OCI-LY7 (cell line): ENCODE data around the gene VPS18. TPM values are rescaled to one million over a fixed set of nuclear protein-coding genes. Genes with fewer than 3 reads are reported as not detected.
A peak's percentile ranks its signal among the peaks of the same experiment; 100 is the strongest.

Experiments
- BruUV-seq: library from RNA; stranded (reverse); fragments of 400-500 nt; replicated peaks from 2 replicates; lab custom pipeline; 2021; lab: Mats Ljungman, UMichigan
- CTCF ChIA-PET: fragments of 300-600 bp; sonication (Branson Sonifier 250); formaldehyde crosslinking; loops from one replicate; lab custom pipeline; 2022; ENCODE audit warnings: antibody characterized with exemption; ENCODE audit not compliant: unreplicated experiment; lab: Charles Lee
- POLR2A ChIA-PET: fragments of 300-600 bp; sonication (Branson Sonifier 250); formaldehyde crosslinking; loops from one replicate; lab custom pipeline; 2022; ENCODE audit warnings: antibody characterized with exemption; lab: Charles Lee
- DNase-seq: peaks from one replicate; pipeline ENCODE4 v3.0.0-alpha.2; 2015; ENCODE audit warnings: low spot score
- H2AFZ ChIP-seq: fragments of 200-600 bp; sonication (generic), shearing (Covaris generic); 2 replicates; pipeline ENCODE4 v1.6.1; 2014; ENCODE audit warnings: mild to moderate bottlenecking, antibody characterized with exemption, low read length, moderate library complexity
- H3K27ac ChIP-seq: fragments of 200-600 bp; sonication (generic); 2 replicates; pipeline ENCODE4 v1.5.1; 2014; ENCODE audit warnings: mixed run types, low read depth, mild to moderate bottlenecking, moderate library complexity, low read length, inconsistent platforms; ENCODE audit not compliant: poor library complexity, severe bottlenecking
- H3K36me3 ChIP-seq: fragments of 200-600 bp; sonication (generic); 2 replicates; pipeline ENCODE4 v1.6.1; 2014; ENCODE audit warnings: mild to moderate bottlenecking, antibody characterized with exemption, low read length, moderate library complexity, mixed read lengths; ENCODE audit not compliant: insufficient read depth
- H3K4me1 ChIP-seq: fragments of 200-600 bp; sonication (generic); 2 replicates; pipeline ENCODE4 v1.5.1; 2014; ENCODE audit warnings: mild to moderate bottlenecking, low read length; ENCODE audit not compliant: insufficient read depth, poor library complexity, severe bottlenecking
- H3K4me2 ChIP-seq: fragments of 200-600 bp; sonication (generic); 2 replicates; pipeline ENCODE4 v1.6.1; 2014; ENCODE audit warnings: mild to moderate bottlenecking, low read length
- H3K4me3 ChIP-seq: fragments of 200-600 bp; sonication (generic); 2 replicates; pipeline ENCODE4 v1.5.1; 2014; ENCODE audit warnings: mild to moderate bottlenecking, low read depth, low read length; ENCODE audit not compliant: poor library complexity, severe bottlenecking
- H3K79me2 ChIP-seq: fragments of 200-600 bp; sonication (generic); 2 replicates; pipeline ENCODE4 v1.6.1; 2016; ENCODE audit warnings: low read depth, mild to moderate bottlenecking, low read length, moderate library complexity, mixed read lengths; ENCODE audit not compliant: insufficient read depth
- H3K9me2 ChIP-seq: fragments of 200-600 bp; sonication (generic); 2 replicates; pipeline ENCODE4 v1.6.1; 2016; ENCODE audit warnings: mild to moderate bottlenecking, low read length, mixed read lengths; ENCODE audit not compliant: insufficient read depth
- H3K9me3 ChIP-seq: fragments of 200-600 bp; sonication (generic); 2 replicates; pipeline ENCODE4 v1.6.1; 2014; ENCODE audit warnings: mild to moderate bottlenecking, mixed run types, low read length, mixed read lengths
- H4K20me1 ChIP-seq: fragments of 200-600 bp; sonication (generic); 2 replicates; pipeline ENCODE4 v1.6.1; 2014; ENCODE audit warnings: mild to moderate bottlenecking, antibody characterized with exemption, low read length, moderate library complexity, mixed read lengths; ENCODE audit not compliant: insufficient read depth
- EZH2phosphoT487 ChIP-seq: fragments of 200-600 bp; sonication (generic); IDR thresholded peaks from 2 replicates; pipeline ENCODE4 v1.6.1; 2018; ENCODE audit warnings: low read depth, borderline replicate concordance, mild to moderate bottlenecking, mixed run types, antibody characterized with exemption, low read length, moderate library complexity, mixed read lengths
- intact Hi-C: fragments of 100-400 bp; cut with micrococcal nuclease; formaldehyde crosslinking; loops from one replicate; pipeline ENCODE4 v1.10.0; 2022; ENCODE audit not compliant: unreplicated experiment
- small RNA-seq: library from RNA; depleted of rRNA; stranded (forward); fragments of <200 nt; gene quantifications from one replicate; pipeline ENCODE3, GENCODE V24; 2014
- total RNA-seq, 2 experiments: library from RNA; depleted of rRNA in 1 of 2; stranded (reverse); fragments of >200 nt in 1 of 2; shearing (Covaris generic) in 1 of 2; gene quantifications; 2 replicates each; pipeline ENCODE4 v1.2.3, GENCODE V29; 2014 to 2022
- TF ChIP-seq, protein P1 (sequence below): fragments of 200-600 bp; sonication (generic); conservative IDR thresholded peaks from 2 replicates; pipeline ENCODE4 v1.5.1; 2014; ENCODE audit warnings: mild to moderate bottlenecking, antibody characterized with exemption, low read length, moderate library complexity, mixed read lengths

Gene VPS18
- total RNA-seq, 2 experiments from 2014 or later, result 24.5 to 30.7 TPM

DNA sequence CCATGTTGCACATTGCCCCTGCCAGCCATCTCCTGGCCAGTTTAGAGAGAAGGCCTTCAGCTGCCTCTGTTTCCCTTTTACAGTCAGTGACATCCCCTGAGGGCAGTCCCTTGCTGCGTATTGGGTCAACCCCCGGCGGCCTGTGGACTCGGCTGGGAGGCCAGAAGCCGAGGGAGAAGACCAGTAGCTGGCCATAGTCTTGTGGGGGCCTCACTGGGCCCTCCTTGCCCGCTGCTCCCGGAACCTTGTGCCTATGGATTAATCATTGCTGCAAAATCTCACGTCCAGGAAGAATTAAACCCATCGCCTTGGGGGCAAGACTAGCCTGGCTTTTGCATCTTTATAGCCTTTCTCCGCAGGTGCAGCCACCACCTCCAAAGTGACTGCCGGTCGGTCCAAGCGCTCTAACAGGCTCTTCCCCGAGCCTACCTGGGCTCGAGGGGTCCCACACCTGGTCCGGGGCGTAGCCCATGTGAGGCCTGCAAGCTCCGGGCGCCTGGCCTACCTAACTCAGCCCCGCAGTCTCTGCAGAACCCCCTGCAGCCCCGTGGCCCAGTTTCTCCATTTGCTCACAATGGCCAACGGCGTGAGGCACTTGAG lies 58.2 kb downstream of the VPS18 start:
- Histone ChIP-seq H3K27ac (peak overlapping the region; percentile 69), H2AFZ (peak overlapping the region; percentile 66), H3K9me2 (no peaks in the 10 kb centered on the region), H3K4me1 (peaks cover 26% of the 10 kb centered on the region), H3K9me3 (no peaks in the 10 kb centered on the region), H3K4me3 (peak overlapping the region; percentile 83), H3K36me3 (peaks cover 20% of the 10 kb centered on the region), H3K79me2 (peaks cover 6% of the 10 kb centered on the region; the same call in 1 of the 2 replicates), H3K4me2 (peak overlapping the region; percentile 89), H4K20me1 (no peaks in the 10 kb centered on the region)
- DNase-seq, result no peak
- CTCF ChIA-PET, result interaction anchor here (1.0 kb wide), 1 partner anchor 10 kb away, joined by 3 read pairs; no protein-coding TSS in a partner anchor
- POLR2A ChIA-PET, result interaction anchor here (0.6 to 3.9 kb wide), 10 partner anchors 11 to 476 kb away, joined by 3 to 36 read pairs (median 5); partner anchors contain the start of gene VPS18
- BruUV-seq, result no TSS peak
- TF ChIP-seq, protein P1, sequence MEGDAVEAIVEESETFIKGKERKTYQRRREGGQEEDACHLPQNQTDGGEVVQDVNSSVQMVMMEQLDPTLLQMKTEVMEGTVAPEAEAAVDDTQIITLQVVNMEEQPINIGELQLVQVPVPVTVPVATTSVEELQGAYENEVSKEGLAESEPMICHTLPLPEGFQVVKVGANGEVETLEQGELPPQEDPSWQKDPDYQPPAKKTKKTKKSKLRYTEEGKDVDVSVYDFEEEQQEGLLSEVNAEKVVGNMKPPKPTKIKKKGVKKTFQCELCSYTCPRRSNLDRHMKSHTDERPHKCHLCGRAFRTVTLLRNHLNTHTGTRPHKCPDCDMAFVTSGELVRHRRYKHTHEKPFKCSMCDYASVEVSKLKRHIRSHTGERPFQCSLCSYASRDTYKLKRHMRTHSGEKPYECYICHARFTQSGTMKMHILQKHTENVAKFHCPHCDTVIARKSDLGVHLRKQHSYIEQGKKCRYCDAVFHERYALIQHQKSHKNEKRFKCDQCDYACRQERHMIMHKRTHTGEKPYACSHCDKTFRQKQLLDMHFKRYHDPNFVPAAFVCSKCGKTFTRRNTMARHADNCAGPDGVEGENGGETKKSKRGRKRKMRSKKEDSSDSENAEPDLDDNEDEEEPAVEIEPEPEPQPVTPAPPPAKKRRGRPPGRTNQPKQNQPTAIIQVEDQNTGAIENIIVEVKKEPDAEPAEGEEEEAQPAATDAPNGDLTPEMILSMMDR, result no peak
- TF ChIP-seq EZH2phosphoT487, result no peak
- intact Hi-C loops, result loop anchor here (5.0 kb wide), 2 partner anchors 95 to 380 kb away; partner anchors contain the start of genes NUSAP1 and OIP5

DNA sequence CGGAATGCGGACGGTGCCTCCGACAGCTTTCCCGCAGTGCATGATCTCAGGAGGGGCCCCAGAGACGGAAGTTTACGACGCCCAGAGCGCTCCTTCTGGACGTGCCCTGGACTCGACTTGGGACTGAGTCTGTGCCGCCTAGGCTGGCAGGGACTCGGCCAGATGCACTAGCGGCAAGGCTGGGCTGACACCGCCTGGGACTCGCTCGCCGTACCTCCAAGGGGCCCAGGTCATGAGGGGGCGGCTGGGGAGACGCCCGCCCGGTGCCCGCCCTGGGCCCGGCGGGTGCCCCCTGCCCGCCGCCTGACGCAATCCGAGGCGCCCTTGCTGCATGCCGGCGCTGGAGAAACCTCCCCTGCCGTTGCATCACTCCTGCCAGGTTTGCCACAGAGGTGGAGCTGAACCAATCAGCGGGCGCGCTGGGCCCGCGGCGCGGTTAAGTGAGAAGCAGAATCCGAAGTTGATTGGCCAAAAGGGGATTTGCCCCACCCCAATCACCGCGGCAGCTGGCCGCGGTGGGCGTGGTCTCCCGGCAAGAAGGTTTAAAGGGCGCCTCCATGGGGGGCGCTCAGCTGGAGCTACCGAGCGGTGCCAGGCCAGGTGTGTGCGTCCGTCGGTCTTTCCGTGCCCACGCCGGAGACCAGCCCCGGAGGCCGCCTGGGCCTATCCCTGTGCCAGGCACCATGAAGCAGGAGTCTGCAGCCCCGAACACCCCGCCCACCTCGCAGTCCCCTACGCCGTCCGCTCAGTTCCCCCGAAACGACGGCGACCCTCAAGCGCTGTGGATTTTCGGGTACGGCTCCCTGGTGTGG lies 58.9 kb downstream of the VPS18 start, which contains the start of gene CHAC1:
Gene CHAC1, plus strand, starts transcription at position 571 of the 812 bp plus-strand sequence. Its CDS starts 113 bp downstream, at position 684.
- H3K27ac ChIP-seq, result peak within 1 kb of the TSS; percentile 69
- H3K4me2 ChIP-seq, result peak within 1 kb of the TSS; percentile 89
- H4K20me1 ChIP-seq, result no peaks in the 10 kb centered on the region
- TF ChIP-seq, protein P1, result peak; percentile 19; the same call in 1 of the 2 replicates
- no peak for TF ChIP-seq EZH2phosphoT487
- no peaks in the 10 kb centered on the region for H3K9me2 ChIP-seq
- POLR2A ChIA-PET, result interaction anchor here (0.6 to 3.9 kb wide), 9 partner anchors 10 to 475 kb away, joined by 3 to 36 read pairs (median 5); partner anchors contain the start of gene VPS18
- H3K79me2 ChIP-seq, result peaks cover 6% of the 10 kb centered on the region; the same call in 1 of the 2 replicates
- H3K4me1 ChIP-seq, result peaks cover 26% of the 10 kb centered on the region
- H3K4me3 ChIP-seq, result peak within 1 kb of the TSS; percentile 83
- peak within 1 kb of the TSS; percentile 66 for H2AFZ ChIP-seq
- H3K36me3 ChIP-seq, result peaks cover 20% of the 10 kb centered on the region
- H3K9me3 ChIP-seq, result no peaks in the 10 kb centered on the region
- intact Hi-C loops, result loop anchor here (1.0 to 5.0 kb wide), 3 partner anchors 47 to 379 kb away; partner anchors contain the start of genes NUSAP1 and OIP5
- DNase-seq, result peak; percentile 99
- CTCF ChIA-PET, result interaction anchor here (0.5 to 1.2 kb wide), 3 partner anchors 9 to 28 kb away, joined by 3 read pairs; no protein-coding TSS in a partner anchor
- BruUV-seq, result no TSS peak

Small RNAs within 50 kb of the gene (small RNA-seq; reads per million reads assigned to genes)
- not detected for gene AC025166.1
- gene ISCA1P4, result not detected

Other genes with a start within 250 kb of the VPS18 start
- gene RAD51, start 199.3 kb upstream of the VPS18 start, total RNA-seq (2014; rRNA removed; shearing (Covaris generic)), result 45.8 and 61.9 TPM in 2 replicates
- gene RAD51, start 199.3 kb upstream of the VPS18 start, total RNA-seq (2022), result 86.8 and 107 TPM in 2 replicates
- gene RMDN3, start 139.2 kb upstream of the VPS18 start, total RNA-seq (2014; rRNA removed; shearing (Covaris generic)), result 10.7 and 14.9 TPM in 2 replicates
- gene RMDN3, start 139.2 kb upstream of the VPS18 start, total RNA-seq (2022), result 21.5 and 23.7 TPM in 2 replicates
- gene GCHFR, start 130.4 kb upstream of the VPS18 start, total RNA-seq (2014; rRNA removed; shearing (Covaris generic)), result 97.4 and 113 TPM in 2 replicates
- gene GCHFR, start 130.4 kb upstream of the VPS18 start, total RNA-seq (2022), result 66.0 and 75.7 TPM in 2 replicates
- 4.0 and 4.7 TPM in 2 replicates for gene C15orf62, start 124.5 kb upstream of the VPS18 start, total RNA-seq (2014; rRNA removed; shearing (Covaris generic))
- gene C15orf62, start 124.5 kb upstream of the VPS18 start, total RNA-seq (2022), result 2.4 and 2.7 TPM in 2 replicates
- 24.3 and 29.3 TPM in 2 replicates for gene ZFYVE19, start 87.4 kb upstream of the VPS18 start, total RNA-seq (2014; rRNA removed; shearing (Covaris generic))
- 18.8 and 22.8 TPM in 2 replicates for gene ZFYVE19, start 87.4 kb upstream of the VPS18 start, total RNA-seq (2022)
- gene DNAJC17, start 87.0 kb upstream of the VPS18 start, total RNA-seq (2014; rRNA removed; shearing (Covaris generic)), result 24.2 and 39.2 TPM in 2 replicates
- gene DNAJC17, start 87.0 kb upstream of the VPS18 start, total RNA-seq (2022), result 38.8 and 39.9 TPM in 2 replicates
- not detected in 2 replicates for gene PPP1R14D, start 65.7 kb upstream of the VPS18 start, total RNA-seq (2014; rRNA removed; shearing (Covaris generic))
- gene PPP1R14D, start 65.7 kb upstream of the VPS18 start, total RNA-seq (2022), result not detected in 2 replicates
- gene SPINT1, start 50.4 kb upstream of the VPS18 start, total RNA-seq (2014; rRNA removed; shearing (Covaris generic)), result 0.10 TPM in 1 of 2 replicates, not detected in the other
- gene SPINT1, start 50.4 kb upstream of the VPS18 start, total RNA-seq (2022), result 2.0 and 2.4 TPM in 2 replicates
- gene RHOV, start 20.2 kb upstream of the VPS18 start, total RNA-seq (2014; rRNA removed; shearing (Covaris generic)), result 0.80 and 1.5 TPM in 2 replicates
- gene RHOV, start 20.2 kb upstream of the VPS18 start, total RNA-seq (2022), result 0.63 and 0.85 TPM in 2 replicates
- gene DLL4, start 34.9 kb downstream of the VPS18 start, total RNA-seq (2014; rRNA removed; shearing (Covaris generic)), result 0.19 TPM in 1 of 2 replicates, not detected in the other
- 0.15 TPM in 1 of 2 replicates, not detected in the other for gene DLL4, start 34.9 kb downstream of the VPS18 start, total RNA-seq (2022)
- 40.4 and 41.4 TPM in 2 replicates for gene CHAC1, start 59.0 kb downstream of the VPS18 start, total RNA-seq (2014; rRNA removed; shearing (Covaris generic))
- 35.3 and 55.6 TPM in 2 replicates for gene CHAC1, start 59.0 kb downstream of the VPS18 start, total RNA-seq (2022)
- gene INO80, start 221.8 kb downstream of the VPS18 start, total RNA-seq (2014; rRNA removed; shearing (Covaris generic)), result 31.7 and 47.1 TPM in 2 replicates
- 30.0 and 35.1 TPM in 2 replicates for gene INO80, start 221.8 kb downstream of the VPS18 start, total RNA-seq (2022)